Gastrocnemius medialis (tissue), 4 donors: Measurements from ENCODE around the gene CLSTN1. TPM values are rescaled to one million over a fixed set of nuclear protein-coding genes. Genes with fewer than 3 reads are reported as not detected.

ENCODE experiments used
- ATAC-seq, 2 donors: fragments of 150-250 bp; one replicate each; pipeline ENCODE4 v1.9.1; 2016
- DNase-seq, 2 donors: peaks; one replicate each; pipeline ENCODE4 v3.0.0-alpha.2; 2019
- H3K27ac ChIP-seq, 4 donors: fragments of 200-600 bp; sonication (generic); 1 replicate in 1 of 4; 2 replicates in 3 of 4; pipeline ENCODE4 v1.5.1; 2016 to 2018; ENCODE audit warnings: mild to moderate bottlenecking in 2 of 4, moderate library complexity in 1 of 4
- H3K27me3 ChIP-seq, 3 donors: fragments of 200-600 bp; sonication (generic) in 2 of 3; 1 replicate in 1 of 3; 2 replicates in 2 of 3; pipeline versions ENCODE4 v1.5.1 to v1.6.0; 2016 to 2019; ENCODE audit warnings: mild to moderate bottlenecking in 1 of 3, moderate library complexity in 1 of 3
- H3K36me3 ChIP-seq, 2 donors: fragments of 200-600 bp; sonication (generic) in 1 of 2; one replicate each; pipeline ENCODE4 v1.5.1; 2017 to 2018
- H3K4me1 ChIP-seq, 2 donors: fragments of 200-600 bp; sonication (generic) in 1 of 2; one replicate each; pipeline ENCODE4 v1.5.1; 2016 to 2017; ENCODE audit warnings: mild to moderate bottlenecking in 2 of 2
- H3K4me3 ChIP-seq, 4 donors: fragments of 200-600 bp; sonication (generic) in 3 of 4; 1 replicate in 1 of 4; 2 replicates in 3 of 4; pipeline ENCODE4 v1.5.1; 2016 to 2019; ENCODE audit warnings: mild to moderate bottlenecking in 2 of 4
- H3K9me3 ChIP-seq, 3 donors: fragments of 200-600 bp; sonication (generic) in 2 of 3; 1 replicate in 1 of 3; 2 replicates in 2 of 3; pipeline ENCODE4 v1.5.1; 2016 to 2019
- CTCF ChIP-seq, 5 experiments: fragments of 450-650 bp in 3 of 5; fragments of 200-600 bp in 2 of 5; sonication (generic) in 2 of 5; IDR thresholded peaks in 4 of 5; conservative IDR thresholded peaks in 1 of 5; 1 replicate in 4 of 5; 2 replicates in 1 of 5; pipeline ENCODE4 v1.5.1; 2016 to 2019; ENCODE audit warnings: antibody characterized with exemption in 5 of 5, mild to moderate bottlenecking in 3 of 5, moderate library complexity in 3 of 5
- POLR2A ChIP-seq, 2 donors: fragments of 450-650 bp; IDR thresholded peaks; one replicate each; pipeline ENCODE4 v1.6.1; 2017; ENCODE audit warnings: antibody characterized with exemption in 2 of 2, mild to moderate bottlenecking in 2 of 2, moderate library complexity in 2 of 2
- in situ Hi-C, 4 donors: fragments of 200-750 bp; cut with MboI; loops; one replicate each; pipeline versions ENCODE4 v1.15.0 to v1.8.0; 2017; ENCODE audit warnings: low sequenced_read_pairs in 4 of 4
- intact Hi-C: fragments of 100-400 bp; cut with DNase I; formaldehyde crosslinking; loops from one replicate; pipeline ENCODE4 v1.15.1; 2023; ENCODE audit warnings: low total_unique reads
- total RNA-seq, 4 donors: library from RNA; depleted of rRNA; stranded (reverse); fragments of >200 nt; gene quantifications; one replicate each; pipeline versions ENCODE4 v1.1.0 to v1.2.3, GENCODE V29; 2016

The CLSTN1 gene
- total RNA-seq, 4 donors from 2014 or later = 8.5 to 25.7 (median 22.0) TPM

GRCh38 chr1:9842781-9843575 is 19.2 kb upstream of the CLSTN1 start:
- Histone ChIP-seq H3K27me3 (no peaks in the 10 kb centered on the region), H3K4me3 (no peak overlapping the region), H3K27ac (peak overlapping the region in 2 of 4 donors; percentile 50 to 52), H3K36me3 (no peaks in the 10 kb centered on the region), H3K9me3 (no peaks in the 10 kb centered on the region), H3K4me1 (peaks cover 0 to 6% of the 10 kb centered on the region in 2 donors)
- ATAC-seq = no peak
- DNase-seq = peak in 1 of 2 donors; percentile 5
- TF ChIP-seq POLR2A (IDR thresholded peaks at IDR 0.05) (no peak), CTCF (IDR thresholded peaks at IDR 0.05 in 4 of 5, conservative IDR thresholded peaks at IDR 0.05 in 1 of 5) (no peak)
- in situ Hi-C loops (no loop called here), intact Hi-C loops (no loop called here)

- TF ChIP-seq POLR2A (IDR thresholded peaks at IDR 0.05) = no peak
- TF ChIP-seq CTCF (IDR thresholded peaks at IDR 0.05 in 4 of 5, conservative IDR thresholded peaks at IDR 0.05 in 1 of 5) = no peak
- DNase-seq (no peak), ATAC-seq (no peak)
- Histone ChIP-seq H3K4me1 (peaks cover 0 to 6% of the 10 kb centered on the region in 2 donors), H3K4me3 (no peak overlapping the region), H3K27ac (peak overlapping the region in 1 of 4 donors; percentile 50), H3K27me3 (no peaks in the 10 kb centered on the region), H3K9me3 (no peaks in the 10 kb centered on the region), H3K36me3 (no peaks in the 10 kb centered on the region)
- in situ Hi-C loops (no loop called here), intact Hi-C loops (no loop called here)
Measured at GRCh38 chr1:9842073-9842711, 18.4 kb upstream of the CLSTN1 start.

GRCh38 chr1:9841460-9841859 is 17.7 kb upstream of the CLSTN1 start:
- Histone ChIP-seq H3K36me3 (no peaks in the 10 kb centered on the region), H3K27ac (no peak overlapping the region), H3K4me1 (peaks cover 0 to 6% of the 10 kb centered on the region in 2 donors), H3K9me3 (no peaks in the 10 kb centered on the region), H3K27me3 (no peaks in the 10 kb centered on the region), H3K4me3 (no peak overlapping the region)
- no peak for TF ChIP-seq POLR2A (IDR thresholded peaks at IDR 0.05)
- no peak for TF ChIP-seq CTCF (IDR thresholded peaks at IDR 0.05 in 4 of 5, conservative IDR thresholded peaks at IDR 0.05 in 1 of 5)
- no peak for ATAC-seq
- no peak for DNase-seq
- intact Hi-C loops = no loop called here
- in situ Hi-C loops = no loop called here

DNA sequence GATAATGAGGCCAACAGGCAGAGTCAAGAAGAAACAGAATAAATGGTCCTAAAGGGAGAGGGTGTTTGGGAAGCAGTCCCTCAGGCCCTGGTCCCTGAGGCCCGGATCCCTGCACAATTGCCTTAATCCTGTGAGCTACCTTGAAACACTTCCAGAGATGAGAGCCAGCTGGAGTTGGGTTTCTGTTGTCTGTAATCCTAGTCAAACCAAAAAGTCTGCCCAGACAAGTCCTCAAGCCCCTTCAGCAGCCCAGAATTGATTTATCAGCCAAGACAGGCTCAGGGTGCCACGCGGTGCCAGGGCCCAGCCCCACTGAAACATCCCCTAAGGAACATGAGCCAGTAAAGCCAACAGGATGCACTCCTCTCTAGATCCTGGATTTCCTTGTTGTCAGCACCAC is 16.4 kb upstream of the CLSTN1 start:
- Histone ChIP-seq H3K27me3 (no peaks in the 10 kb centered on the region), H3K4me1 (peaks cover 0 to 16% of the 10 kb centered on the region in 2 donors), H3K36me3 (no peaks in the 10 kb centered on the region), H3K4me3 (no peak overlapping the region), H3K27ac (no peak overlapping the region), H3K9me3 (no peaks in the 10 kb centered on the region)
- intact Hi-C loops = no loop called here
- DNase-seq (no peak), ATAC-seq (no peak)
- in situ Hi-C loops = no loop called here
- no peak for TF ChIP-seq POLR2A (IDR thresholded peaks at IDR 0.05)
- no peak for TF ChIP-seq CTCF (IDR thresholded peaks at IDR 0.05 in 4 of 5, conservative IDR thresholded peaks at IDR 0.05 in 1 of 5)
